ENCODE measurements around the gene KCNN4.
A peak's percentile ranks its signal among the peaks of the same experiment; 100 is the strongest.
"Not testable (repeated sequence)": the region's sequence is repeated elsewhere in the genome, so short reads cannot be mapped to it uniquely, and the experiment has no call there.

KCNN4 gene

DNA sequence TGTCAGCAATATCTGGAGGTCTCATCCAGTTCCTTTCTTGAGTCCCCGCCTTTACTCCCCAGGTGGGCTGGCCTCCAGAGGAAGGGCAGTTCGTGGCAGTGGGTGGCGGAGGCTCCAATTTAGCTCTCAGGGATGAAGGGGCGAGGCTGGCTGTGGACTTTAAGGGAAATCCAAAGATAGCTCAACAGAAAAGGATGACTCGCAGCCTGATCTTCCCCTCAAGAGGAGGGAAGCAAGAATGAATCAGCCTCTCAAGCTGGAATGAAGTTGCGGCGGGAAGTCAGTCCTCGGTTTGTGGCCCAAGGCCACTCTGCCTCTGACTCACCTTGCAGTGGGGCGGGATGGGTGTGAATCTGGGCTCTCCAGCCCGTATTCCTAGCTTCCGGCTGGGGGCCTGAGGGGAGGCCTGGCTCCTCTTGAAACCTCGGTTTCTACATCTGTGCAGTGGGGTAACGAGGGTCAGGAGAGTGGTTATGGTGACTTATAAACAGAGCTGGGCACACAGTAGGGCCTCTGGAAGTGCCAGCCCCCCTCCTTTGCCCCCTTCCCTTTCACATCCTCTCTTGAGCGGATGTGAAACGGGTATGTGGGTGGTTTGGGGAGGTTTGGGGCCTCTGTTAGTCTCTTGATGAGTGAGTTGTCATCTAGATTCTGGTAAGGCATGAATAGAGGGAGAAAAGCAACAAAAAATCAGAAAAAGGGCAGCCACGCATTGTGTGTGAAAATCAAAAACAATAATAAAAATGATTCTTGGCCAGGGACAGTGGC, 15.5 kb downstream of the KCNN4 start (continued):
- TF ChIP-seq, protein P1, sequence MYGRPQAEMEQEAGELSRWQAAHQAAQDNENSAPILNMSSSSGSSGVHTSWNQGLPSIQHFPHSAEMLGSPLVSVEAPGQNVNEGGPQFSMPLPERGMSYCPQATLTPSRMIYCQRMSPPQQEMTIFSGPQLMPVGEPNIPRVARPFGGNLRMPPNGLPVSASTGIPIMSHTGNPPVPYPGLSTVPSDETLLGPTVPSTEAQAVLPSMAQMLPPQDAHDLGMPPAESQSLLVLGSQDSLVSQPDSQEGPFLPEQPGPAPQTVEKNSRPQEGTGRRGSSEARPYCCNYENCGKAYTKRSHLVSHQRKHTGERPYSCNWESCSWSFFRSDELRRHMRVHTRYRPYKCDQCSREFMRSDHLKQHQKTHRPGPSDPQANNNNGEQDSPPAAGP (tag by site-specific recombination; IDR thresholded peaks at IDR 0.05) = peak; percentile 99
- TF ChIP-seq ZNF596 (tag by site-specific recombination; IDR thresholded peaks at IDR 0.05) = no peak
- 0 out of 2 replicates have a peak, but pooled peaks have one; percentile 14 for TF ChIP-seq OSR2 (tag by site-specific recombination; IDR thresholded peaks at IDR 0.05)
- TF ChIP-seq ZBTB8A (tag by site-specific recombination; IDR thresholded peaks at IDR 0.05) = 0 out of 2 replicates have a peak, but pooled peaks have one; percentile 44
- no peak for TF ChIP-seq ZNF777 (tag by site-specific recombination; IDR thresholded peaks at IDR 0.05; ENCODE audit: borderline replicate concordance)
- TF ChIP-seq ZSCAN23 (tag by site-specific recombination; IDR thresholded peaks at IDR 0.05) = 0 out of 2 replicates have a peak, but pooled peaks have one; percentile 18
- TF ChIP-seq ZNF335 (tag by site-specific recombination; conservative IDR thresholded peaks at IDR 0.05) = peak; percentile 35; the same call in 1 of the 2 replicates
- no peak for TF ChIP-seq ZNF610 (tag by site-specific recombination; IDR thresholded peaks at IDR 0.05; ENCODE audit: borderline replicate concordance)
- TF ChIP-seq ZNF2 (tag by site-specific recombination; IDR thresholded peaks at IDR 0.05) = no peak
- TF ChIP-seq, protein P2, sequence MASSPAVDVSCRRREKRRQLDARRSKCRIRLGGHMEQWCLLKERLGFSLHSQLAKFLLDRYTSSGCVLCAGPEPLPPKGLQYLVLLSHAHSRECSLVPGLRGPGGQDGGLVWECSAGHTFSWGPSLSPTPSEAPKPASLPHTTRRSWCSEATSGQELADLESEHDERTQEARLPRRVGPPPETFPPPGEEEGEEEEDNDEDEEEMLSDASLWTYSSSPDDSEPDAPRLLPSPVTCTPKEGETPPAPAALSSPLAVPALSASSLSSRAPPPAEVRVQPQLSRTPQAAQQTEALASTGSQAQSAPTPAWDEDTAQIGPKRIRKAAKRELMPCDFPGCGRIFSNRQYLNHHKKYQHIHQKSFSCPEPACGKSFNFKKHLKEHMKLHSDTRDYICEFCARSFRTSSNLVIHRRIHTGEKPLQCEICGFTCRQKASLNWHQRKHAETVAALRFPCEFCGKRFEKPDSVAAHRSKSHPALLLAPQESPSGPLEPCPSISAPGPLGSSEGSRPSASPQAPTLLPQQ (tag by site-specific recombination; IDR thresholded peaks at IDR 0.05) = peak; percentile 57; the same call in 1 of the 2 replicates
- no peak for TF ChIP-seq BCL11A (tag by site-specific recombination; IDR thresholded peaks at IDR 0.05; ENCODE audit: low read depth)

DNA sequence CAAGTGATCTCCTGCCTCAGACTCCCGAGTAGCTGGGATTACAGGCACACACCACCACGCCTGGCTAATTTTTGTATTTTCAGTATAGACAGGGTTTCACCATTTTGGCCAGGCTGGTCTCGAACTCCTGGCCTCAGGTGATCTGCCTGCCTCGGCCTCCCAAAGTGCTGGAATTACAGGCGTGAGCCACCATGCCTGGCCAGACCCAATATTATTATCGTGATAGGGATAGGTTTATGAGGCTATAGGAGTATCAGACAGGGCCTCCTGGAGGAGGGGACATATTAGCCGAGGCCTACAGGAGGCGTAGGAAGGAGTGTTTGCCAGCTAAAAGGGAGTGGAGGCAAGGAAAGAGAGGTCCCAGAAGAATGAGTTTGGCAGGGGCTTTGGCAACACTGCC, 16.1 kb downstream of the KCNN4 start:
- TF ChIP-seq ZNF416 (tag by site-specific recombination; IDR thresholded peaks at IDR 0.05) = 0 out of 2 replicates have a peak, but pooled peaks have one; percentile 5
- peak; percentile 43; the same call in 1 of the 2 replicates for TF ChIP-seq ZNF335 (tag by site-specific recombination; conservative IDR thresholded peaks at IDR 0.05)
- CTCF ChIA-PET = interaction anchor here (0.7 to 17.4 kb wide), 15 partner anchors 10 to 326 kb away, joined by 3 to 213 read pairs (median 5); partner anchors contain the start of genes KCNN4, PLAUR, SMG9 and ZNF283
- H3K36me3 ChIP-seq (ENCODE audit: control insufficient read depth in 2 of 2, insufficient read depth in 1 of 2, low read length in 2 of 2); H3K4me3 ChIP-seq (ENCODE audit: low read depth, low read length); H3K9me3 ChIP-seq (ENCODE audit: control insufficient read depth, insufficient read depth, low read depth, low read length); H3K4me1 ChIP-seq (ENCODE audit: control insufficient read depth, insufficient read depth, low read length): not testable (repeated sequence)
- peak overlapping the region; percentile 3; the same call in 1 of the 2 replicates for H3K27ac ChIP-seq (ENCODE audit: extremely low read depth, low read depth, low read length)
- POLR2A ChIA-PET = interaction anchor here (0.6 to 4.3 kb wide), 8 partner anchors 9 to 171 kb away, joined by 3 to 43 read pairs (median 4); partner anchors contain the start of genes PLAUR, SMG9 and ZNF45

DNA sequence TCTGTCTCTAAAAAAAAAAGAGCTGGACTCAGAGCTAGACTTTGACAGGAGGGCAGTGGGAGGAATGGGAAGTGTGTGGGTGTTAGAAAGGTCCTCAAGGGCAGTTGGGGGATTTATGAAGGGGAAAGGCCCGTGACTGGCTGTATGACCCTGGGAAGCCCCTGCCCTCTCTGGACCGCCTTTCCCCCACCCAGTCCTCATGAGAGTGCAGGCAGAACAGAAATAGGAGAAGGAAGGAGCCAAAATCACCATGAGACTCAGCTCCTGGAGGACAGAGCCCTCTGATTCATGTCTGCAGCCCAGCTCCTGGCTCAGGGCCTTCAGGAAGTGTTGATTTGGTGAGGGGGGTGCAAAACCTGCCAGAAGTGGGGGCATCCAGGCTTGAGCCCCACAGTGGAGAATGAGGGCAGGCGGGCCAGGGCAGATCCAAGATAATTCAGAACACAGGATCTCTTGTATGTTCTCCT, 17.3 kb downstream of the KCNN4 start:
- CTCF ChIA-PET = interaction anchor here (0.5 to 11.8 kb wide), 15 partner anchors 9 to 374 kb away, joined by 3 to 213 read pairs (median 4); partner anchors contain the start of genes IRGQ, KCNN4, SMG9 and ZNF576
- no peak overlapping the region for H3K4me3 ChIP-seq (ENCODE audit: low read depth, low read length)
- H3K27ac ChIP-seq (ENCODE audit: extremely low read depth, low read depth, low read length) = no peak overlapping the region
- no peaks in the 10 kb centered on the region for H3K9me3 ChIP-seq (ENCODE audit: control insufficient read depth, insufficient read depth, low read depth, low read length)
- POLR2A ChIA-PET = interaction anchor here (3.5 to 4.3 kb wide), 2 partner anchors 8 to 94 kb away, joined by 24 to 43 read pairs; partner anchors contain the start of genes PLAUR and SMG9
- peaks cover 16% of the 10 kb centered on the region for H3K4me1 ChIP-seq (ENCODE audit: control insufficient read depth, insufficient read depth, low read length)
- no peaks in the 10 kb centered on the region; a peak in 1 of 3 replicates for H3K36me3 ChIP-seq (ENCODE audit: control insufficient read depth in 2 of 2, insufficient read depth in 1 of 2, low read length in 2 of 2)
- TF ChIP-seq TCF7L2 (IDR thresholded peaks at IDR 0.05; ENCODE audit: borderline replicate concordance, low read depth, low read length) (no peak), ZNF701 (tag by site-specific recombination; IDR thresholded peaks at IDR 0.05) (no peak), ZNF335 (tag by site-specific recombination; conservative IDR thresholded peaks at IDR 0.05) (no peak), ZNF223 (tag by site-specific recombination; IDR thresholded peaks at IDR 0.05) (0 out of 2 replicates have a peak, but pooled peaks have one; percentile 32), ZNF239 (tag by site-specific recombination; IDR thresholded peaks at IDR 0.05) (no peak), SP2 (tag by site-specific recombination; IDR thresholded peaks at IDR 0.05) (no peak), ZNF548 (tag by site-specific recombination; IDR thresholded peaks at IDR 0.05) (no peak), ZNF707 (tag by site-specific recombination; IDR thresholded peaks at IDR 0.05) (no peak), SALL2 (tag by site-specific recombination; IDR thresholded peaks at IDR 0.05; ENCODE audit: borderline replicate concordance) (no peak), ZNF274 (IDR thresholded peaks at IDR 0.05; ENCODE audit: low read length) (no peak), ZNF274 (tag by site-specific recombination; IDR thresholded peaks at IDR 0.05; ENCODE audit: borderline replicate concordance) (no peak), ZFHX2 (tag by site-specific recombination; conservative IDR thresholded peaks at IDR 0.05) (peak; percentile 92), ZBTB17 (tag by site-specific recombination; IDR thresholded peaks at IDR 0.05) (no peak), ZNF747 (tag by site-specific recombination; IDR thresholded peaks at IDR 0.05) (no peak), SETDB1 (IDR thresholded peaks at IDR 0.05; ENCODE audit: insufficient read length, low read length) (no peak), ZNF214 (tag by site-specific recombination; IDR thresholded peaks at IDR 0.05; ENCODE audit: borderline replicate concordance) (no peak)
- TF ChIP-seq, protein P3, sequence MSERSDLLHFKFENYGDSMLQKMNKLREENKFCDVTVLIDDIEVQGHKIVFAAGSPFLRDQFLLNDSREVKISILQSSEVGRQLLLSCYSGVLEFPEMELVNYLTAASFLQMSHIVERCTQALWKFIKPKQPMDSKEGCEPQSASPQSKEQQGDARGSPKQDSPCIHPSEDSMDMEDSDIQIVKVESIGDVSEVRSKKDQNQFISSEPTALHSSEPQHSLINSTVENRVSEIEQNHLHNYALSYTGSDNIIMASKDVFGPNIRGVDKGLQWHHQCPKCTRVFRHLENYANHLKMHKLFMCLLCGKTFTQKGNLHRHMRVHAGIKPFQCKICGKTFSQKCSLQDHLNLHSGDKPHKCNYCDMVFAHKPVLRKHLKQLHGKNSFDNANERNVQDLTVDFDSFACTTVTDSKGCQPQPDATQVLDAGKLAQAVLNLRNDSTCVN (tag by site-specific recombination; optimal IDR thresholded peaks at IDR 0.05) = no peak
